Mesodermal cell (in vitro differentiated cells): Measurements from ENCODE around the gene ITGB7. TPM values are rescaled to one million over a fixed set of nuclear protein-coding genes. Genes with fewer than 3 reads are reported as not detected.
A peak's percentile ranks its signal among the peaks of the same experiment; 100 is the strongest.

Experiments
- H3K27ac ChIP-seq: 2 replicates; pipeline ENCODE4 v1.7.0; 2013; ENCODE audit warnings: mild to moderate bottlenecking, low read depth, low read length, moderate library complexity; ENCODE audit not compliant: severe bottlenecking
- H3K36me3 ChIP-seq: 2 replicates; pipeline ENCODE4 v1.7.1; 2013; ENCODE audit warnings: mild to moderate bottlenecking, low read length, moderate library complexity; ENCODE audit not compliant: control insufficient read depth, insufficient read depth
- H3K4me1 ChIP-seq: one replicate; pipeline ENCODE4 v1.7.1; 2013; ENCODE audit warnings: mild to moderate bottlenecking, low read length; ENCODE audit not compliant: insufficient read depth, control insufficient read depth, poor library complexity, severe bottlenecking
- H3K4me3 ChIP-seq: 2 replicates; pipeline ENCODE4 v1.7.0; 2013; ENCODE audit warnings: low read length, control low read depth, mild to moderate bottlenecking; ENCODE audit not compliant: insufficient read depth, poor library complexity, severe bottlenecking; ENCODE audit errors: extremely low read depth
- H3K9me3 ChIP-seq: 2 replicates; pipeline ENCODE4 v1.7.1; 2013; ENCODE audit warnings: mild to moderate bottlenecking, low read length, moderate library complexity; ENCODE audit not compliant: control insufficient read depth
- WGBS, 2 experiments: methylation state at CpG; one replicate each; pipeline ENCODE4 v1.1.5; 2013; ENCODE audit warnings: missing lambda C conversion rate in 2 of 2; ENCODE audit not compliant: insufficient coverage in 2 of 2; 5-methylcytosine and 5-hydroxymethylcytosine counted together
- polyA plus RNA-seq, 2 experiments: library from polyadenylated mRNA; stranded (reverse); fragments of 50-300 nt; gene quantifications; one replicate each; pipeline ENCODE4 v1.2.3, GENCODE V29; 2013

ITGB7 gene, protein sequence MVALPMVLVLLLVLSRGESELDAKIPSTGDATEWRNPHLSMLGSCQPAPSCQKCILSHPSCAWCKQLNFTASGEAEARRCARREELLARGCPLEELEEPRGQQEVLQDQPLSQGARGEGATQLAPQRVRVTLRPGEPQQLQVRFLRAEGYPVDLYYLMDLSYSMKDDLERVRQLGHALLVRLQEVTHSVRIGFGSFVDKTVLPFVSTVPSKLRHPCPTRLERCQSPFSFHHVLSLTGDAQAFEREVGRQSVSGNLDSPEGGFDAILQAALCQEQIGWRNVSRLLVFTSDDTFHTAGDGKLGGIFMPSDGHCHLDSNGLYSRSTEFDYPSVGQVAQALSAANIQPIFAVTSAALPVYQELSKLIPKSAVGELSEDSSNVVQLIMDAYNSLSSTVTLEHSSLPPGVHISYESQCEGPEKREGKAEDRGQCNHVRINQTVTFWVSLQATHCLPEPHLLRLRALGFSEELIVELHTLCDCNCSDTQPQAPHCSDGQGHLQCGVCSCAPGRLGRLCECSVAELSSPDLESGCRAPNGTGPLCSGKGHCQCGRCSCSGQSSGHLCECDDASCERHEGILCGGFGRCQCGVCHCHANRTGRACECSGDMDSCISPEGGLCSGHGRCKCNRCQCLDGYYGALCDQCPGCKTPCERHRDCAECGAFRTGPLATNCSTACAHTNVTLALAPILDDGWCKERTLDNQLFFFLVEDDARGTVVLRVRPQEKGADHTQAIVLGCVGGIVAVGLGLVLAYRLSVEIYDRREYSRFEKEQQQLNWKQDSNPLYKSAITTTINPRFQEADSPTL
- polyA plus RNA-seq (2013, experiment 1 of 2) = 0.44 TPM
- polyA plus RNA-seq (2013, experiment 2 of 2) = 0.10 TPM

DNA sequence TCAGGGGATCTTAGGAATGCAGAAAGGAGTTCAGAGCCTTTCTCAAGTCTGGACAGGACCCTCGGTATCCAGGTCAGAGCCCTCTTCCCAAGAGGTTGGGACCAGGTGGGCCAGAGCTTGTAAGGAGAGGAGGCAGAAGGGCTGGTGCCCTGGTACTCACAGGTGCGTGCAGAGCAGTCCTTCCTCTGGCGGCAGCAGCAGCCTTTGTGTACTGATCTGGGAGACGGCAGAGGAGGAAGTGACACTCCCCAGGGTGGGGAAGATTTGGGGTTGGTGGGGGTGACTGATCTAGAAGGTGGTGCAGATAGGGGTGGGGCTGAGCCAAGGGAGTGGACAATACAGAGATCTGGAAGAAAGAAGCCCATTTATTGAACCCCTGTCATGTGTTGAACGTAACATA, at the start of gene ITGB7:
Gene ITGB7 (minus strand): TSS at position 210 of the 400 bp plus-strand sequence. CDS start 6,808 bp downstream, outside the sequence.
- peaks cover 5% of the 10 kb centered on the region for H3K4me1 ChIP-seq
- no peak within 1 kb of the TSS for H3K4me3 ChIP-seq
- no peaks in the 10 kb centered on the region for H3K9me3 ChIP-seq
- H3K27ac ChIP-seq = no peak within 1 kb of the TSS
- WGBS, 2 experiments = 72 to 78% methylated on average over 3 to 4 of the region's 5 CpGs
- peaks cover 19% of the 10 kb centered on the region for H3K36me3 ChIP-seq

- H3K27ac ChIP-seq = no peak overlapping the region
- peaks cover 5% of the 10 kb centered on the region for H3K4me1 ChIP-seq
- H3K36me3 ChIP-seq = peaks cover 22% of the 10 kb centered on the region
- H3K4me3 ChIP-seq = no peak overlapping the region
- WGBS, 2 experiments = 85% methylated on average over 2 of the region's 3 CpGs; no CpG with 5 or more reads in 1 of the 2 experiments
- H3K9me3 ChIP-seq = no peaks in the 10 kb centered on the region
Observed at GRCh38 chr12:53255996-53256395, 48.9 kb upstream of the ITGB7 start.

DNA sequence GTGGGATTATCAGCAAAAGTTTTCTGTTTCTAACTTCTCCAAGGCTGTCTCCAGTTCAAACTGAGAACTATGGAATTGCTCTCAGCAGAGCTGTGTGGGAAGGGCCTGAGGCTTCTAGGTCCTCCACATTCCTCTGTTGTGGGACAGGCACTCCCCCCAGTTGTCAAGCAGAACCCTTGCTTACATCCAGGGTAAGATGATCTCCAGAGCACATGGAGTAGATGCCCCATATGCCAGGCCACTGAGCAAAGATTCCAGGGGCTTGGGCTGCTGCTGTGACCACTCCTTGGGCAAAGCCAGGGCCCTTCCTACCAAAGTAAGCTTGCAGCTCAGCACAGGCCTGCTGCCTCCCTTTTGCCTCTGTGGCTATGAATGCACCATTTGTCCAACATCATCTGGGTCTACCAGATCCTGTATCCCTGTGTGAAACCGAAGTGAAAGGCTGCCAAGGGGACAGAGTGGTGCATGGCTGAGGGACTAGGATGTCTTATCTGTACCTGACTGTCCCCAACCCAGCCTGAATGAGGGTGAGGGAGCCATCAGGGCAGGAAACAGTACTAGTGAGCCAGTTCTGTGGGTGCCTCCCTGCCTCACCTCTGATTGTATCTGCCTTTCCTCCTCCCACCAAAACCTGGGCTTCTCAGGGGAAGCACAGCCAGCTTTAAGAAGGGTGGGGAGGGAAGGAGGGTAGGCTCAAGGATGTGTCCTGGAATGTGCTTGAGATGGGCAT, 47.9 kb upstream of the ITGB7 start:
- Histone ChIP-seq H3K4me3 (no peak overlapping the region), H3K9me3 (no peaks in the 10 kb centered on the region), H3K27ac (no peak overlapping the region), H3K4me1 (peaks cover 5% of the 10 kb centered on the region), H3K36me3 (peaks cover 22% of the 10 kb centered on the region)
- 90 to 100% methylated on average over 1 of the region's 1 CpG for WGBS, 2 experiments

GRCh38 chr12:53253298-53253697, 46.2 kb upstream of the ITGB7 start:
- H3K9me3 ChIP-seq = no peaks in the 10 kb centered on the region
- no peak overlapping the region for H3K27ac ChIP-seq
- WGBS, 2 experiments = 96 to 97% methylated on average over 13 of the region's 13 CpGs
- peaks cover 5% of the 10 kb centered on the region for H3K4me1 ChIP-seq
- H3K36me3 ChIP-seq = peaks cover 22% of the 10 kb centered on the region
- H3K4me3 ChIP-seq = no peak overlapping the region

DNA sequence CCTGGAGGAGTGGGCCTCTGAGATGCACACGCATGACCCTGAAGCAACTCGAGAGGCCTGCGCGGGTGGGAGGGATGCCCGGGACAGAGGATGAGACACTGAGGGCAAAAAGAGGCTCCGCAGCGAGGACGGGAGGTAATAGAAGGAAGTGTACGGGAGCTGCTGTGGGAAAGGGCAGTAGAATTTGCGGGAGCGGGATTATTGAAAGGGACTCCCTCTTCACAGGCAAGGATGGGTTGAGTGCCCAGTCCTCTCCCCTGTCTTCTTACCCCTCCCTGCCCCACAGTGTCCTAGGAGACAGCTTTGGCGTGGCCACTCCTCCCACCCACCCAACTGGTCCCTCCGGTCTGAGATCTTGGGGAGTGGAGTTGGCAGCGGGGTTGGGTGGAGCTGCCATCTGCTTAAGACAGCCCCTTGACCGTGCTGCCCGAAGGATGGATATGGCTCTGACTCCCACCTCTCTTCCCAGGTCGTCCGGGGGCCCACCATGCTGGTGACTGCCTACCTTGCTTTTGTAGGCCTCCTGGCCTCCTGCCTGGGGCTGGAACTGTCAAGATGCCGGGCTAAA, 45.4 kb upstream of the ITGB7 start:
- no peaks in the 10 kb centered on the region for H3K9me3 ChIP-seq
- WGBS, 2 experiments = 18 to 19% methylated on average over 9 to 15 of the region's 19 CpGs

DNA sequence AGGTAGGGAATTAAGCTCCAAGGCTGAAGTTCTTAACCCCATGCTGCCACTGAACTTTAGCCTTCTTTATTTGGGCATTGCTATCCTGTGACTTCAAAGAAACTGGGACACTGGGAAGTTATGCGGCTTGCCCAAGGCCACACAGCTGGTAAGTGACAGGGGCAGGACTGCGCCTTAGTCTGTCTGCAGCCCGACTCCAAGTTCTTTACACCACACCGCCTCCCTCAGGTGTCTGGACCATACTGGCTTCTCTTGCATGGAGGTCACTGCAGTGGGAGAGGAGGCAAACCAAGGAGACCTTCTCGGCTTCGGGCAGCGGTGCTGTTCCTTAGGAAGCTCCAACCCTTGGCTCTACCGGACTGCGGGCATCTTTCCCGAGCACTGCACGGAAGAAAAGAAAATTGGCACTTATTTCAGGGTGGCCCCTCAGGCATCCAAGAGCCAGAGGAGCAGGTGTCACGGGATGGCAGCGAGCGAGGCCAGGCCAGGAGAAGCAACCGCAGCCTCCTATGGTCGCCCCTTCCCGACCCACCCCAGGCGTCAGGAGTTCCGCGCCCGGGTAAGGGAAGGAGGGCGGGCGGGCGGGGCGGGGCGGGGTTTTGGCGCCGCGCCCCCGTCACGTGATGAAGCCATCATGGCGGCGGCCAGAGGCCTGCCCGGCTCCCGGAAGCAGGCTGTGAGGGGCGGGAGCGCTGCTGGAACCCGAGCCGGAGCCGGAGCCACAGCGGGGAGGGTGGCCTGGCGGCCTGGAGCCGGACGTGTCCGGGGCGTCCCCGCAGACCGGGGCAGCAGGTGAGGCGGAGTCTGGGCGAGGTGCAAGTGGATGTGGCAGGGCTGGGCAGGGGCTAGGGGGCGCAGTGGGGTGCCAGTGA, 44.7 kb upstream of the ITGB7 start:
- no peaks in the 10 kb centered on the region for H3K9me3 ChIP-seq

More for the DNA sequence above, 45.4 kb upstream of the ITGB7 start:
- peaks cover 22% of the 10 kb centered on the region for H3K36me3 ChIP-seq
- peaks cover 5% of the 10 kb centered on the region for H3K4me1 ChIP-seq
- peak overlapping the region; percentile 81 for H3K4me3 ChIP-seq
- peak overlapping the region; percentile 60 for H3K27ac ChIP-seq

GRCh38 chr12:53245286-53245685, 38.2 kb upstream of the ITGB7 start:
- 83 to 100% methylated on average over 1 to 2 of the region's 3 CpGs for WGBS, 2 experiments
- no peaks in the 10 kb centered on the region for H3K4me1 ChIP-seq
- no peaks in the 10 kb centered on the region for H3K36me3 ChIP-seq
- H3K4me3 ChIP-seq = no peak overlapping the region
- H3K9me3 ChIP-seq = no peaks in the 10 kb centered on the region
- H3K27ac ChIP-seq = no peak overlapping the region

More for the DNA sequence above, 44.7 kb upstream of the ITGB7 start:
- Histone ChIP-seq H3K36me3 (peaks cover 22% of the 10 kb centered on the region), H3K27ac (peak overlapping the region; percentile 74), H3K4me1 (peaks cover 5% of the 10 kb centered on the region), H3K4me3 (peak overlapping the region; percentile 81)
- 1 to 3% methylated on average over 18 to 36 of the region's 51 CpGs for WGBS, 2 experiments

DNA sequence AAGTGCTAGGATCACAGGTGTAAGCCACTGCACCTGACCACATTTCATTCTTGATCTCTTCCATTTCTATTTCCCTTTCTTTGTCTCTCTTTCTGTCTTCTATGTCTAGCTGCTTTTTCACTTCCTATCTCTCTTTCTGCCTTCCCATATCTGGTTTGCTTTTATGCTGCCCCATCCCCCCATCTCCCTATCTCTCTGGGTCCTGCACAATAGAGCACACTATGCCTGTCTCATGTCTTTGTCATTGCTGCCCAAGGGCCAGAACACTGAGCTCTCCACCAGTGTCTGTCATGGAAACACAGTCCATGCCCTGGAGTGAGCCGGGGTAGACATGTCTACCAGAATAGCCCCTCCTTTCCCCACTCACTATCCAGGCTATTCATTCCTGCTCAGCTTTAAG, 37.3 kb upstream of the ITGB7 start:
- no peaks in the 10 kb centered on the region for H3K9me3 ChIP-seq
- H3K4me3 ChIP-seq = no peak overlapping the region
- H3K4me1 ChIP-seq = no peaks in the 10 kb centered on the region
- H3K27ac ChIP-seq = peak overlapping the region; percentile 54
- 50 to 100% methylated on average over 1 of the region's 1 CpG for whole genome bisulfite sequencing, 2 experiments
- H3K36me3 ChIP-seq = no peaks in the 10 kb centered on the region

DNA sequence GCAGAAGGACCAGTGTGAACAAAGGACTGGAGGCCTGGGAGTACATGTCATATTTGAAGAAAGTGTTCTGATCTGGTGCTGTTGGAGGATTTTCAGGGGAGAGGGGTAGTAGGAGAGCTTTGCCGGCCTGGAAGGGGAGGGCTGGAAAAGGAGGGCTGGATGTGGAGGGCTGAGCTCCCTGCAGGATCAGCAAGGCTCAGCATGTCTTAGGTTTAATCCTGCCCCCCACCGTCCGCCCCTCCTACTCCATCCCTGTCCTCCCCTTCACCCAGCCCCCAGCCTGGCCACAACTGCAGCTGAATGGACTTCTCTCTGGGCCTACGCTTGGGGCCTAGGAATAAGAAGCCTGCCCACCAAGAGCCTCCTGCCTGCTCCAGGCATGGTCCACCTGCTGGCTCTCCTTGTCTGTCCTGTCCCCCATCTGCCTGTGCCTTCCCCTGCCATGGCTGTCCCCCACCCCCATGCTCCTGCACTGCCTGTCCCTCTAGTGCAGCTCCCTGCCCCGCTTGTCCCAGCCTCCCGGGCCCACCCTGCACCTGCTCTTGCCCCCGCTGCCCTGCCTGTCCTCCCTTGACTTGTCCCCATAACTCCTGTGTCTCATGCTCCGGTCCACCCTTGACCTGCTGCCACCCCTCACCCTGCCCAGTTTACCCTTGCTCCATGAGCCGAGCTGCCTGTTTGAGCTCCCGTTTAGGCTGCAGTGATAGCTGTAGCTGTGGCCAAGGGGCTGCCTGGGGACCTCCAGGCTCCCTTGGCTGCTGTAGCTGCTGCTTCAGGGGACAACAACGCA, 34.8 kb upstream of the ITGB7 start:
- Histone ChIP-seq H3K4me1 (no peaks in the 10 kb centered on the region), H3K9me3 (no peaks in the 10 kb centered on the region), H3K27ac (no peak overlapping the region), H3K36me3 (no peaks in the 10 kb centered on the region), H3K4me3 (no peak overlapping the region)
- 55 to 64% methylated on average over 7 to 11 of the region's 11 CpGs for WGBS, 2 experiments
